Measurements from ENCODE around the gene POU2F2.
"Not testable (repeated sequence)": the region's sequence is repeated elsewhere in the genome, so short reads cannot be mapped to it uniquely, and the experiment has no call there.

Gene POU2F2

DNA sequence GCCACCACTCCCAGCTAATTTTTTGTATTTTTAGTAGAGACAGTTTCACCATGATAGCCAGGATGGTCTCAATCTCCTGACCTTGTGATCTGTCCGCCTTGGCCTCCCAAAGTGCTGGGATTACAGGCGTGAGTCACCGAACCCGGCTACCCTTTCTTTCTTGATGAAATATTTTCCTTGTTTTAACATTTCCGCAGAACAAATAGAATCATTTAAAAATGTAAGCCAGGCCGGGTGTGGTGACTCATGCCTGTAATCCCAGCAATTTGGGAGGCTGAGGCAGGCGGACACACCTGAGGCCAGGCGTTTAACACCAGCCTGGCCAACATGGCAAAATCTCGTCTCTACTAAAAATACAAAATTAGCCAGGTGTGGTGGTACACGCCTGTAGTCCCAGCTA, 32.0 kb downstream of the POU2F2 start:
- not testable (repeated sequence) for DNase-seq (ENCODE audit: low spot score)

DNA sequence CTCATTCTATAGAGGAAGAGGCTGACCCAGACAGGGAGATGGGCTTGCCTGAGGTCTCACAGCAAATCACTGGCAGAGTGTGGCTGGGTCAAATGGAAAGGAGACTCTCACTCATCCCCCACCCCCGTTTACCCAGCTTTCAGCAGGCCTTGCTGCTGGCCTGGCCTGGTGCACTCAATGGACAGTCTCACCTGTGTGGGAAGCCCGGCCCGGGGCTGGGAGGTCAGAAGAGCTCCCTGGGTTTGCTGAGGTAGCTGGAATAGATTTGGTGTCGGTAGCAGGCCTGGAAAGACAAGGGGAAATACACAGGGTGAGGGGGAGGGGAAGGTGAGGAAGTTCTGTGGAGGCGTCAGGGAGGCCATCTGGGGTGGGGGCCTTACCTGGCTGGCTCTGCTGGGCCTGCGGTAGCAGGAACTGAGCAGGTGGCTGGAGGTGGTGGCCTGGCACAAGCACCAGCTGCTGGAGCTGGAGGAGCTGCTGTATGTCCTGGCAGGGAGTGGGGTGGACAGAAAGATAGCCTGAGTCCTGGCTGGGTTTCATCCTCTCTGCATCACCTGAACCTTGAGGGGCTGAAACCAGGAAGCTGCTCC, 32.8 kb downstream of the POU2F2 start:
- no peak for DNase-seq (ENCODE audit: low spot score)

DNA sequence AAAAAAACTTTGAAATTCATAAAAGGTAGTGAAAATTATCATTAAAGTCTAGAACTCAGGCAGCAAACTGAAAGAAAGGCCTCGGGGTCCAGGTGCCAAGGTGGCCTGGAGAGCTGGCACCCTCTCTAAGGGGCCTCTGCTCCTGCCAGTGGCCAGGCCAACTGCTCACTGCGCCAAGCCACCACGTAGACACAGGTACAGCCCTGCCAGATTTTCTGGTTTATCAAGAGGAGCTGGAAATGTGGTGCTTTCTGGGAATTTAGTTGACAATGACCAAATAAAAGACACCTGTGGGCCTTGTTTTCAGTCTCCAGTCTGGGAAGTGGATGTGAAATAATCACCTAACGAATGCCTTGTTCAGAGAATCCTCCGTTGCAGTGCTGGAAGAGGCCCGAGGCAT, 33.5 kb downstream of the POU2F2 start:
- no peak for DNase-seq (ENCODE audit: low spot score)

DNA sequence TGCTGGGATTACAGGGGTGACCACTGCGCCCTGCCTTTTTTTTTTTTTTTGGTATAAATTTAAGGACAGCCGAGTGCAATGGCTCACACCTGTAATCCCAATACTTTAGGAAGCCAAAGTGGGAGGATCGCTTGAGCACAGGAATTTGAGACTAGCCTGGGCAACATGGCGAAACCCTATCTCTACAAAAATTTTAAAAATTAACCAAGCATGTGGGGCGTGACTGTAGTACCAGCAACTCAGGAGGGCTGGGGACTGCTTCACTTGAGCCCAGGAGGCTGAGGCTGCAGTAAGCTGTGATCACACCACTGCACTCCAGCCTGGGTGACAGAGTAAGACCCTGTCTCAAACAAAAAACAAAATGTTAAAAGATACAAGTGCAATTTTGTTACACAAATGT, 34.8 kb downstream of the POU2F2 start:
- DNase-seq (ENCODE audit: low spot score), result no peak

DNA sequence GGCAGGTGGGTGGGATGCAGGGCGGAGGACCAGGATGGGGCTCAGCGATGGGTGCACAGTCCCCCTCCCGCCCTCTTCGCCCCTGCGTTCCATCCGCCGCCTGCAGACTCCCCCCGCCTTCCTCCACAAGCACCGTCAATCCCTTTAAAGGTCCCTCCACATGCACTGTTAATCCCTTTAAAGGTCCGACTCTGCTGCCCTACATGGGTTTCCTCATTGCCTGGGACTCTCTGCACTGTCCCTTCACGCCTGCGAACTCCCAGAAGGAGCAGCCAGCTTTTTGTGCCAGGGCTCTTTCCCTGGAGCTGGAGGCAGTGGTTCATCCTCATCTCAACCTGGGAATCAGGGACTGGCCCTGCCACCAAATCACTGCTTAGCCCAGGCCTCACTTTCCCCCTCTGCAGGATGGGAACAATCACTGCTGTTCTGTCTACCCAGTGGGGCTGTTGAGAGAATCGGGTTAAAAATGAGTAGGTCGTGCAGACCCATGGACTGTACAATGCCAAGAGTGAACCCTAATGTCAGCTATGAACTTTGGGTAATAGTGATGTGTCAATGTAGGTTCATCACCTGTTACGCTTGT, 35.9 kb downstream of the POU2F2 start:
- no peak for DNase-seq (ENCODE audit: low spot score)

DNA sequence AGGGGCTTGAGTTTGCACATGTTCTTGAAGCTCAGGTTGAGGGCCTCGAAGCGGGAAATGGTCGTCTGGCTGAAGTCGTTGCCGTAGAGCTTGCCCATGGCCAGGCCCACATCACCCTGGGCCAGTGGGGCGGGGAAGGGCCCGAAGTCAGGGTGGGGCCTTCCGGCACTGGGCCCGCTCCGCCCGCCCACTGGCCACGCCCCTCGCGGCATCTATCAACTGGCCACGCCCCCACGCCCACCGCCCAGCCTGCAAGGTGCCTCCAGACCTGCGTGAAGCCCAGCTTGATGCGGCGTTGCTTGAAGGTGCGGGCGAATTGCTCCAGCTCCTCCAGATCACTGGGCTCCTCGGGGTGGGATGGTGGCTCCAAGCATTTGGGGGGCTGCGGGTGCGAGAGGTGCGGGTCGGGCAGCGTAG, 36.4 kb downstream of the POU2F2 start:
- DNase-seq (ENCODE audit: low spot score), result no peak

DNA sequence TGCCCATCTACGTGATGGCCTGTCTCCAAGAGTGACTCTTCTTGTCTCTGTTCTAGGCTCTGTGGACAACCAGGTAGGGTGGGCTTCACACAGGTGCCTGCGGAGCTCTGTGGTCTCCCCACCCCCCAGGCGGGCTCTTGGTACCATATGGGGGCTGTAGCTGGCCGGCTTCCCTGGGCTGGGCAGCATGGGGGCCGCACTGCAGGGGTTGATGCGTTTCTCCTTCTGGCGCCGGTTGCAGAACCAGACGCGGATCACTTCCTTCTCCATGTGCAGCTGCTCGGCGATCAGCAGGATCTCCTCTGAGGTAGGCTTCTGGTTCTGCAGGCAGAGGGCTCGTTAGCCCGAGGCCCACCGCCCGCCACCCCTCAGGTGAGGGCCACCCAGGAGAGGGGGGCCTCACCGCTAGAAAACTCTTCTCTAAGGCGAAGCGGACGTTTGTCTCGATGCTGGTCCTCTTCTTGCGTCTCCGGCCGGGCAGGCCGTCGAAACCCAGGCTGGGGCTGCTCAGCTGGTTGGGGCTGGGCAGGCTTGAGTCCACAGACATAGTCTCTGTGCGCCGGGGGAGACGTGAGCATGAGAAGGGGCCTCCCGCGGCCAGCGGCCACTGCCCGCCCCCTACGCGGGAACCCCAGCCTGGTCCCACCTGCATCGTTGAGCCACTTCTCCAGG, 37.0 kb downstream of the POU2F2 start:
- DNase-seq (ENCODE audit: low spot score), result no peak

DNA sequence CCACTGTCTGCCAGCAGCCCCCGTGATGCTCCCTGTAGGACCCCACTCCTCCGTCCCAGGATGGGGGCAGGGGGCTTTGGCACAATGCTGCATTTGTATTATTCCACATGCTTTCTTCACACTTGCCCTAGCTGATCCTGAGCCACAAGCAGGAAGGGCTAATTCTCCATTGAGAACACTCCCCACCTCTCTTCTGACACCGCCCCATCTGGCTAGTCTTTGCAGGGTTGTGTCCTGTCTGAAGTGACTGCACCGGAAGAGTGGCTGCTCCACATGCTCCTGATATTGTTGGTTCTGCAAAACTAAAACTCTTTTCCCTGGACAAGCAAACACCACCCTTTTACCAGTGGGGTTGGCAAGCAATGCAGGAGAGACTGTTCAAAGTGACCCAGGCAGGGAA, 38.3 kb downstream of the POU2F2 start:
- DNase-seq (ENCODE audit: low spot score), result no peak

DNA sequence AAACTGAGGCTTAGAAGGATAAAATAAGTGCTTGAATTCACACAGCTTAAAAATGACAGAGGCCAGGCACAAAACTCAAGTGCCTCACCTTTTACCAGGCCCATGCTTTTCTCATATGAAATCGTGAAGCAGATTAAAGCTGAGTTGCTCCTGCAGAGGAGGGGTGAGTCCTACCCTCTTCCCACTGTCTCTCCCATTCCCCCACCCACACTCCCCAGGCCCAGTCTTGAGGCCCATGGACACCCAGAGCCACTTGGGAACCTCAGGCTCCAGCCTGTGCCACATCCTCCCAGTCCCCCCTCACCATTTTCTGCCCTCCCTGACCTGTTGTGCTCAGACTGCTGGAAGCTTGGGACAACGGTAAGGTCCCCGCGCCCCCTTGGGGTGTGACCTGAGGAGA, 38.7 kb downstream of the POU2F2 start:
- DNase-seq (ENCODE audit: low spot score), result no peak

DNA sequence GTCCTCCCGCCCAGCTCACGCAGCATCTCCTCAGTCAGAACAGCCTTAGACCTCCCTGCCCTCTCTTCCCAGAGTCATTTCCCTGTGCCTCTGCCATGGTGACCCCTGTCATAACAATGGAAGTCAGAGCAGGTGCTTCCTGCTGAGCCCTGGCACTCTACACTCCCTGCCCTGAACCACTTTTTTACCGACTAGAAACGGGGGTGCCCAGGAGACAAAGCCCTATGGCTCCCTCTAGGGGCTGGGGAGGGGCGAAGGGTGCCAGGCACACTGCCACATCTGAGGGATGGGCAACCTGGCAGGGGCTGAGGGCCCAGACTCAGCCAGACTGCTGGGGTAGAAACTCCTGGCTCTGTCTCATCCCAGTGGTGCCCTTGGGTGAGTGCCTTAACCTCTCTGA, 39.9 kb downstream of the POU2F2 start:
- DNase-seq (ENCODE audit: low spot score), result no peak

DNA sequence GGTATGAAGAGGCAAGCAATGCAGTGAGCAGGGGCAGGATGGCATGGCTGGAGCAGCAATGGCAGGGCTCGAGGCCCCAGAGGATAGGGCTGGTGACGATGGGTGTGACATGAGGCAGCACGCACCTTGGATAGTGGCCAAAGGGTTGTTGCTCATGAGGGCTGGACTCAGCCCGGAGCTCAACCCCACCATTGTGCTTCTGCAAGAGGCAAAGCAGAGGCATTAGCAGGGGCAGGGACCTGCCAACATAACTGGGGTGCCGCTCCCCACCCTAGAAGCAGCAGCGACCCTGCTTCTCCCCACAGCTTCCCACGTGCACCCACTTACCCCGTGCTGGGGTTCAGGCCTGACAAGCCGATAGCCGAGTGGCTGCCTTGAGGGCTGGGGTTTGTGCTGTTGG, 40.5 kb downstream of the POU2F2 start:
- DNase-seq (ENCODE audit: low spot score), result peak; percentile 80

DNA sequence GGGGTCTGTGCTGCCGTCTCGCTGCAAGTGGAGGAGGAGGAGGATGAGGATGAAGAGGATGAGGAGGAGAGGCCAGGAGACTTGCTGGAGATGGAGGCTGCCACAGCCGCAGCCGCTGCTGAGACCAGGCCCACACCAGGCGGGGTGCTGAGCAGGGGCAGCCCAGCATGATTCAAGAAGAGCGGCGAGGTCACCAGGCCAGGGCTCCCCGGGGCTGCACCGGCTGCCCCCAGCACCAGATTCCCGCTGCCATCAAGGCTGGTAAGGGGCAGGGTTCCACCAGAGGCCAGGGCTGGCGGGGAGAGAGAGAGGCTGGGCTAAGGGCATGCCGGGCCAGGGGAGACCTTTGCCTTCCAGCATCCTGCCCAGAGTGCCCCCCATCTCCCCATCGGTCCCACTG, 40.9 kb downstream of the POU2F2 start:
- DNase-seq (ENCODE audit: low spot score), result no peak

DNA sequence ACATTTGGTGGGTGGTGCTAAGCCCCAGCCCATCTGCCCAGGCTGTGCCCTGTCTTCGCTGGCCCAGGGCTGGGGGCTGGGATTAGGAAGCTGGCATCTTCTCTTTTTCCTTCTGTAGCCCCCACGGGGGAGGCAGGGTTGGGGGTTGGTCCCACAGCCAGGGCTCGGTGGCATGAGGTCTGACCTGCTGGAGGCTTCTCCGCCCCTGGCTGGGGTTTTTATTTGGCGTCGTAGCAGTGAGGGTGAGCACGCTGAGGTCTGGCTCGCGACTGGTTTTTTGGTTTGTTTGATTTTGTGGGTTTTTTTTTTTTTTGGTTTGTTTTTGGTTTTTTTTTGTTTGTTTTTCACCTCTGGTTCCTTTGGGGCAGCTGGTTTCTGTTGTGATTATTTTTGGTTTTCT, 41.6 kb downstream of the POU2F2 start:
- DNase-seq (ENCODE audit: low spot score), result no peak

DNA sequence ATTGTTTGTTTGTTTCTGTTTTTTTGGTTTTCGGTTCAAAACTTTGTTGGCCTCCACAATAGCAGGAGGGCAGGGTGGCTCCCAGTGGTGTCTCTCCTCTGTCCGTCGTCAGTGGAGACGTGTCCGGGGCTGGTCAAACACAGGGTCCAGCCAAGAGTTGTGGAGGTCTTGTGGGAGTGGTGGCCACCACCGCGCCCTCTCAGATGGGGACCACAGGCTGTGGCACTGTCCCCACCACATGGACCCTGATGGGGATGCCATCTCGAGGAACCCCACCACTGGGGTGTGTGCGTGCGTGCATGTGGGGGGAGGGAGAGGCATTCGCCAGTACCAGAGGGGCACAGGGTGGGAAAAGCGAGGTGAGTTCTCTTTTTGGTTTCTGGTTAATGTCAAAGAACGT, 42.5 kb downstream of the POU2F2 start:
- no peak for DNase-seq (ENCODE audit: low spot score)

DNA sequence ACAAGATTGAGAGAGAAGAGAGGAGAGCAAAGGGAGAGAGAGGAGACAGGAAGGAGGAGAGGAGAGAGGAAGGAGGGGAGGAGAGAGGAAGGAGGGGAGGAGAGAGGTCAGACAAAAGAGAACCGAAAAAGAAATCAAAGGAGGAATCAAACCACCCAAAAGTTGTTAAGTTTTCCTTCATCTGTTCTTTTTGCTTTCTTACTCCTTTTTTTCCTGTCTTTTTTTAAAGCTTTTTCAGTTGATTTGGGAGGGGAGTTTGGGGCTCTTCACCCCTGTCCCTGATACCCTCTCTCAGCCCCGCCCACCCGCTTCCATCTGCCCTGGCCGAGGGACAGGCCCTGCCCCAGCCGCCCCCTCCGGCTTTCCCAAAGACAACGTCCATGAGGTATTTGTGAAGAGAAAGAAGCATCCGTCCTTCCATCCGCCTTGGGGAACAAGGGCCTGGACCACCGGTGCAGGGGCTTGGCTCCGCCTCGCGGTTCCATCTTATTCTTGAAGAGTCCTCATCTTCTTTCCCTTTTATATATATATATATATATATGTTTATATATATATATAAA, 43.0 kb downstream of the POU2F2 start:
- no peak for DNase-seq (ENCODE audit: low spot score)

DNA sequence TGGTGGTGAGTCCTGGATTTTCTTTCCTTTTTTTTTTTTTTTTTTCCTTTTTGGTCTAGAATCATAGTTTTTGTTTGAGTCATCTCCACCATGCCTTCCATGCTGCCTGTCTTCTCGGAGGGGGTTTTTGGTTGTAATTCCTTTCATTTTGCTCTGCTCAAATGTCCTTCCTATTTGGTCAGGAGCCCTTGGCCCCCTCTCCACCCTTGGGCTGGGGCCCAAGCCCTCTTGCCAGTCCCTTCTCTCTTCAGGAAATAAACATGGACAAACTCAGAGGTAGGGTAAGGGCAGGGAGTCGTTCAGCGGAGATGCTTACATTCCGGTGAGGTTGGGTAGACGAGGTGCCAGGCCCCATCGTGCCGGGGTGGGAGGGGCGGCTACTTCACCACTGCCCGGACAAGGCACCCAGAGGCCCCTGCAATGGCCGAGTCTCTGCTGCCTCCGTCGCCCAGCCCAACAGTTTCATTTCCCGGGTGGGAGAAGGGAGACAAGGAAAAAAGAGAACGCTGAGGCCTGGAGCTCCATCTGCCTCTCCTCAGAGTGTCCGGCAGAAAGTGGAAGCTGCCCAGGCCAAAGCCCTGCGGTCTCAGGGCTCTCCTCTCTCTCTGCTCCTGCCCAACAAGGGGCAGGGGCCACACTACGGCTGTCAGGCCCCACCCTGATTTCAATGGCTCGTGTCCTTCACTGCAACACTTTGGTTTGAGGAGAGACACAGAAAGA, 43.6 kb downstream of the POU2F2 start:
- peak; percentile 84 for DNase-seq (ENCODE audit: low spot score)

DNA sequence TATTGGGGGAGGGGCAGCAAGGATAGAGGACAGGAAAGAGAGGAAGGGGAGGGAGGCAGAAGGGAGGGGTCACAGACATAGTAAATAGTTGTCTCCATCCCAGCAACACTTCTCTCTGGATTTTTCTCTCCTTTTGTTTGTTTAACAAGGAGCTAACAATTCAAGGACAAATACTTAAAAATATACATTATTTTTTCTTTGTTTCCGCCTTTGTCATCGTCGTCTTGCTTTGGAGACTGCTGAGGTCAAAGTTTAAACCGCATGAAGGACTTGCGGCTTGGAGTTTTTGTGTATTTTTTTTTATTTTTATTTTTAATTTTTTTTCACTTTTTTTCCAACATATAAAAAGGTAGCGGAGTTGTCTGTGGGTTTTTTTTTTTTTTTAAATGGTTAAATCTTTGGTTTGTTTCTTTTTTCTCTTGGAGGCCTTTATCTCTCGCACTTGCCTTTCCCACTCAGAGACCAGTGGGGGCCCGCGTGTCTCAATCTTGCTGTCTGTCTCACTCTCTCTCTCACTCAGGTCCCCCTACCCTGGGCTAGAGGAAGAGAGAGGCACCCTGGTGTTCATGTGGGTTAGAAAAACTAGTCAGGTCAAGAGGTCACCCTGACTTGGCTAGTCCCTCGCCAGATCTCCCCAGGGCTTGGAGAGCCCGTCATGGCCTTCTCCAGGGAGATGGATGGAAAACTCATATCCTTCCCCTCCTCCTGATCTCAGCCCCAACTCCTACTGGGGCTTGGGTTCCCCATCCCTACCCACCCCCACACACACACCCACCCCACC, 45.3 kb downstream of the POU2F2 start:
- no peak for DNase-seq (ENCODE audit: low spot score)

DNA sequence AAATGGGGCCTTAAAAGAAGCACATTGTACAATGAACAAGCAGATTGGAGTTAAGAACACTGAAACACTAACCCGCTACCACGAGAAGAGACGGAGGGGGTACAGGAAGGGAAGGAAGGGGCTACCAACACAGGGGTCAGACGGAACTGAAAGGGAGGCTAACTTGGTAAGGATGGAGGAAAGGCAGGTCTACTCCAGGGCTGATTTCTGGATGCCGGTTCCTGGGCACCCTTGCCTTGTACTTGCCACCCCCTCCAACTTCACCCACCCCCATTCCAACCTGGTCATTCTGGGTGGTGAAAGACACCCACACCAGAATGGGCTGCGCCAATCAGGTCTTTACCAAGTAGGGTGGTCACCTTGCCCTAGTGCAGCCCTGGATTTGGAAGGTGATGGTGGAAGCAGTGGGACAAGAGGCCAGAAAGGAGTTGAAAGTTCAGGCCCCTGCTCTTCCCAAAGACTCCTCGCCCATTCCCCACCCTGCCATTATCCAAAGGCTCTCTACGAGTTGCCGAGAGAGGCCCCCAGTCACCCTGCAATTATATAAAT, 46.0 kb downstream of the POU2F2 start:
- DNase-seq (ENCODE audit: low spot score), result no peak

DNA sequence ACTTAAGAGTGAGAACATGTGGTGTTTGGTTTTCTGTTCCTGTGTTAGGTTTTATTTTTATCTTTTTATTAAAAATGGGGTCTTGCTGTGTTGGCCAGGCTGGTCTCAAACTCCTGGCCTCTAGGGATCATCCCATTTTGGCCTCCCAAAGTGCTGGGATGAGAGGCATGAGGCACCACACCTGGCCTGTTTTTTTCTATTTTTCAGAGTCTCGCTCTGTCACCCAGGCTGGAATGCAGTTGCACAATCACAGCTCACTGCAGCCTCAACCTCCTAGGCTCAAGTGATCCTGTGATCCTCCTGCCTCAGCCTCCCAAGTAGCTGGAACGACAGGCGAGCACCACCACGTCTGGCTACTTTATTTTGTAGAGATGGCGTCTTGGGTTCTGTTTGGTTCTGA, 48.7 kb downstream of the POU2F2 start:
- no peak for DNase-seq (ENCODE audit: low spot score)

DNA sequence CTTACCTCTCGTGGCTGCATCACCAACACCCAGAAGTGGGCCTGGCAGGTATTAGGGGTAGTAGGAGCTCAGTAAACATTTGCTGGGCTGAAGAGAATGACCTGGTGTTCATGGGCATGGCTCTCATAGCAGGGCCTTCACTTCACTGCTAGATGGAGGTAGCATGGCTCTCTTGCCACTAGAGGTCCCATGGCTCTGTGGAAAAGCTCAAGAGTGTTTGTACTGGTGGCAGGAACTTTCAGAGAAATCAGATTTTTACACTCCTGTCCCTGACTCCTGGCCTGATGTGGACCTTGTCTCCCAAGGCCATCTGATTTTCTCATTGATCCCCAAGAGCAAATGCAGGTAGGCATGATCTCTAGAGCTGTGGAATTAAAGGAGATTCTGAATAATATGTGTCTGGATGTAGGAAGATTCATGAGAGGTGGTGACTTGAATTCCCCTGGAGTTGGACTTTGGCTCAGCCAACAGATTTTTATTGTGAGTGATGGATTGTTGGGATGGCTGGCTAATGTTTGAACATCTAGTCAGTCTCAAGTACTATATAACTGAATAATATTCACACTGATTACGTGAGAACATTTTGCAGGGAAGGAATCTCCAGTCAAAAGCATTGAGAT, 50.6 kb downstream of the POU2F2 start:
- peak; percentile 71 for DNase-seq (ENCODE audit: low spot score)

DNA sequence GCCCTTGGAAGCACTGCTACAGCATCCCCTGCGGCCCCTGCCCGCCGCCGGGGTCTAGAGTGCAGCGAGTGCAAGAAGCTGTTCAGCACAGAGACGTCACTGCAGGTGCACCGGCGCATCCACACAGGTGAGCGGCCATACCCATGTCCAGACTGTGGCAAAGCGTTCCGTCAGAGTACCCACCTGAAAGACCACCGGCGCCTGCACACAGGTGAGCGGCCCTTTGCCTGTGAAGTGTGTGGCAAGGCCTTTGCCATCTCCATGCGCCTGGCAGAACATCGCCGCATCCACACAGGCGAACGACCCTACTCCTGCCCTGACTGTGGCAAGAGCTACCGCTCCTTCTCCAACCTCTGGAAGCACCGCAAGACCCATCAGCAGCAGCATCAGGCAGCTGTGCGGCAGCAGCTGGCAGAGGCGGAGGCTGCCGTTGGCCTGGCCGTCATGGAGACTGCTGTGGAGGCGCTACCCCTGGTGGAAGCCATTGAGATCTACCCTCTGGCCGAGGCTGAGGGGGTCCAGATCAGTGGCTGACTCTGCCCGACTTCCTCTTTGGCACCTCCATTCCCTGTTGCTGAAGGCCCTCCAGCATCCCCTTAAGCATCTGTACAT, 51.4 kb downstream of the POU2F2 start:
- DNase-seq (ENCODE audit: low spot score), result no peak

Data from AG20443 (cell line).